HG03060 (cell line): ENCODE data around the gene NFKBIA.
"Not testable (repeated sequence)": the region's sequence is repeated elsewhere in the genome, so short reads cannot be mapped to it uniquely, and the experiment has no call there.

ENCODE experiments used
- ATAC-seq: cut with Tn5 transposase; IDR thresholded peaks from one replicate; pipeline ENCODE4 v1.9.1; 2021; ENCODE audit warnings: low read depth, moderate number of reproducible peaks; ENCODE audit not compliant: unreplicated experiment

The NFKBIA gene

GRCh38 chr14:35370969-35371368 is 33.6 kb downstream of the NFKBIA start:
- no peak for ATAC-seq

GRCh38 chr14:35369701-35370191 is 34.8 kb downstream of the NFKBIA start:
- no peak for ATAC-seq

GRCh38 chr14:35368583-35369392 is 35.8 kb downstream of the NFKBIA start:
- no peak for ATAC-seq

- ATAC-seq, result no peak
Observed at GRCh38 chr14:35368139-35368460, 36.4 kb downstream of the NFKBIA start.

GRCh38 chr14:35367056-35367372 is 37.5 kb downstream of the NFKBIA start:
- no peak for ATAC-seq

GRCh38 chr14:35366521-35366976 is 38.0 kb downstream of the NFKBIA start:
- no peak for ATAC-seq

- ATAC-seq, result no peak
Observed at GRCh38 chr14:35366056-35366451, 38.5 kb downstream of the NFKBIA start.

GRCh38 chr14:35365130-35366055 is 39.2 kb downstream of the NFKBIA start:
- ATAC-seq, result no peak

GRCh38 chr14:35362911-35363374 is 41.6 kb downstream of the NFKBIA start:
- no peak for ATAC-seq

GRCh38 chr14:35362450-35362849 is 42.1 kb downstream of the NFKBIA start:
- no peak for ATAC-seq

- no peak for ATAC-seq
Observed at GRCh38 chr14:35361141-35361480, 43.4 kb downstream of the NFKBIA start.

- not testable (repeated sequence) for ATAC-seq
Observed at GRCh38 chr14:35359655-35360054, 44.9 kb downstream of the NFKBIA start.

- ATAC-seq, result no peak
Observed at GRCh38 chr14:35355981-35356841, 48.3 kb downstream of the NFKBIA start.

- not testable (repeated sequence) for ATAC-seq
Observed at GRCh38 chr14:35355235-35355634, 49.3 kb downstream of the NFKBIA start.

- no peak for ATAC-seq
Observed at GRCh38 chr14:35353409-35354172, 51.0 kb downstream of the NFKBIA start.

GRCh38 chr14:35352274-35353233 is 52.0 kb downstream of the NFKBIA start:
- ATAC-seq, result no peak

GRCh38 chr14:35351897-35352273 is 52.7 kb downstream of the NFKBIA start:
- no peak for ATAC-seq
